ENCODE results near the gene HIVEP2.
A peak's percentile ranks its signal among the peaks of the same experiment; 100 is the strongest.

The HIVEP2 gene

DNA sequence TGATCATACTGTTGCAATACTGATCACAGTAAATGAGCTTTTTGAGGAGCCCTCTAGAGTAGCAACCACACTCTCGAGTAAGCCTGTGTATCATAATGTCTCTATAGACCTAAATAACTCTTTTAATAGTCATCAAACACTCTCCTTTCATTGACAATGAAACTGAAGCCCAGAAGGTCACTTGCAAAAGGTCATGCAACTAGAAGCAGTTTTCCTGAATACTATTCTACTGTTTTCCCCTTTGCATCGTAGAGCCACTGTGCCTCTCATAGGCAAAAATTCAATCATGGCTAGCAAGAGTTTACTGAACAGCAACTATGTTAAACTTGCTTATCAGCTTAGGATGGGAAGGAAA lies 105.3 kb downstream of the HIVEP2 start:
- DNase-seq, result no peak

DNA sequence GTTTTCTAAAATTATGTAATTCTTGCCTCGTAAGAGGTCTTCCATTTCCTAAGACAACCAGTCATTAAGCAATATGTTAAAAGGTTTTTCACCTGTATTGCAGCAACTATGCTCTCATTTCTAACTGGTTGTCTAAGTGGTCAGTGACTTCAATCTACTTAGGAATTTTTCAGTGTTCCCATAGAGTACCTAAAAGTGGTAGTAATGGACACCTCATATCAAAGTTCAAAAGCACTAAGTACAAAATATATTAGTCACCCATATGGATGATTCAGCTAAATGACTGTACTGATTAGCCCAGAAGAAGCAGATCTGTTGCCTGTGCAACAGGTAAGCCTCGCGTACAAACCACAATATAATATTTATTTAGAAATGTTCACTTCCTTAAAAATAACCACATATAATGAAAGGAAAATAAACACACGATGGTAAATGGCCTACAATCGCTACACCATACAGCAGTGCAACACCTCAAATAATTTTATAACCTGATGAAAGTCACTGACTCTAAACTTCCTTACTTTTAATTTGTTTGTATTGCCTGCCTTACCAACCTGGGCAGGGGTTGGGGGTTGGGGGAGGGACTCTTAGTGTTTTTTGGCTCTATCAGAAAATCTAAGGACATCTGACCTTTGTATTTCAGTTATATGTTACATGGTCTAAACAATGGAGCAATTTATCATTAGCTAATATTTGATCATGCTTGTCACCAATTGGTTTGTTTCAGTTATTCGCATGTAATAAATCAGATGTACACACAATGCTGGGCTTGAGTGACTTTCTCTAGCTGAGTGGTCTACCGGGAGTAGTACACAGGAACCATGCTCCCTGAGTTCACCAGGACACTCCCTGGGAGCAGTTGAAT lies 105.9 kb downstream of the HIVEP2 start:
- no peak for DNase-seq

DNA sequence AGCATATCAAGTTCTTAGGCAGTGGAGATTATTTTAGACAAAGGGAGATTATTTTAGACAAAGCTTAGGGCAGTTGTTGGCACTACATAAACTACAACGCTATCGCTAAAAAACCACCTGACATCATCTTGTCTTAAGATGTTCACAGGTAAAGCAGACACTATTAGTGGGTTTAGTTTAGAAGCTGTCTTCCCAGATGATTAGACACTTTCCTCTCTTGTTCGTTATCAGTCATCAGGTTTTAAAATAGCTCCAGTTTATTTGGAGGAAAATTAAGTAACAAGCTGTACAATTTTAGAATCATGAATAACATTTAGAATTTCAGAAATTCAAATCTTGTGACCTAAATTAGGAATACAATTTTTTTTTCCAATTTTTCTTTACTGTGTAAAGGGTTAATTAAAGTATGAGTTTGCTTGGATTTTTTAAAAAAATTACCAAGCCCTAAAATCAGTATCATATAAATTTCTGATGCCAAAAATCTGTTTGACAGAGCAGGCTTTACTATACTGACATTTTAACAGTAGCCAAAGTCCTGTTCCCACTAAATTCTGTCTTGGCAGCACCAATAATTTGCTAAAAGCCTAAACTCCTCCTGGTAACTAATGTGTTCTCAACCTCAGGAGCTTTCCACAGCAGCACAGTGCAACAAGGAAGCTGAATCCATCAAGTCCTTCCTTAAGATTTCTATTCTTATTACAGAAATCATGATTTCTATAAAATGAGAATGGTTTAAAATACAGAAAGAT lies 109.0 kb downstream of the HIVEP2 start:
- no peak for DNase-seq

GRCh38 chr6:142834853-142835252 lies 110.1 kb downstream of the HIVEP2 start:
- no peak for DNase-seq

DNA sequence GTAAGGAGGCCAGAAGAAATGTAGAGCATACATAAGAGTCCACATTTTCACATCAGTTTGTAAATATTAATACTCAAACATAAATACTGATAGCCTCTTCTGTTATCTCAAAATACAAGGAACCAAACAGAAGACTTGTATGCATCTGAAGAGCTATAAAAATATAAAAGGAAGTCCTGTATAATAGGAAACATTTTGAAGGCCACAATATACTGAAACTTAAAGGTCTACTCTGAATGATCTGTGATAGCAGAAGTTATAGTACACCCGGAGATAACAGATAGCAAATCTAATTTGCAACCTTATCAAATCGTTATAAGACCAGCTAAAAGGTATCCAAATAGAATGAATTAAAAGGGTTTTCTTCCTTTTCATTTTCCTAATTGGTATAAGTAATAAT lies 111.2 kb downstream of the HIVEP2 start:
- DNase-seq, result no peak

DNA sequence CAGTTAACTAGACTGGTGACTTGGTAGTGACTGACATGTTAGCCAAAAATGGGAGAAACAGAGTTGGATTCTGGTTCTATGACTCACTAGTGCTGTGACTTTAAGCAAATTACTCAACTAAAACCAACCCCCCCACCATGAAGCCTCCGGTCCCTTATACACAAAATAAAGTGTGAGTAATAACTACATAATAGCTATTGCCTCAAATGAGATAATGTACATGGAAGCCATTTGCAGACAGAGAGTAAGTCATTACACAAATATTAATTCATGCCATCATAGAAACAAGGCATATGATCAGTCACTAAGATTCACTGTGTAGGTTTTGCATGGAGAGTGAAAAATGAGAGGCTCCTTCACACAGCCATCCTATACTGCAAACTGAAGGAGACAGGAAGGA lies 111.9 kb downstream of the HIVEP2 start:
- DNase-seq, result peak in 1 of 2 experiments; percentile 61

DNA sequence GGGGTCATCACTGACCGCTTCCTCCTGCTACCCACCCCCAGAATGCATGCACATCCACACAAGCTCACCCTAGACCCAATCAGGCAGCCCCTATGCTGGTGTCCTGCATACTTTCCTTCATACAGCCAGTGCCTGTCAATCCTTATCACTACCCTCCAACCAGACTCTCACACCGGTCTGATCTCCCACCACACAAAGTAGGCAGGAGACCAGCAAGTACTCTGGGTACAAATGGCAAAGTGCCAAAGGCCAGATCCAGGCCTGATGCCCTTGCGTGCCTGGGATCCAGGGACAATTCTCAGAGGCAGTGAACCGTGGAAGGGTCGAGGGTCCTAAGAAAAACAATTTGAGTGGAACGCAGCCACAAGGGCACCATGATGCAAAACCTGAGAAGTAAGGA lies 114.2 kb downstream of the HIVEP2 start:
- DNase-seq, result no peak

DNA sequence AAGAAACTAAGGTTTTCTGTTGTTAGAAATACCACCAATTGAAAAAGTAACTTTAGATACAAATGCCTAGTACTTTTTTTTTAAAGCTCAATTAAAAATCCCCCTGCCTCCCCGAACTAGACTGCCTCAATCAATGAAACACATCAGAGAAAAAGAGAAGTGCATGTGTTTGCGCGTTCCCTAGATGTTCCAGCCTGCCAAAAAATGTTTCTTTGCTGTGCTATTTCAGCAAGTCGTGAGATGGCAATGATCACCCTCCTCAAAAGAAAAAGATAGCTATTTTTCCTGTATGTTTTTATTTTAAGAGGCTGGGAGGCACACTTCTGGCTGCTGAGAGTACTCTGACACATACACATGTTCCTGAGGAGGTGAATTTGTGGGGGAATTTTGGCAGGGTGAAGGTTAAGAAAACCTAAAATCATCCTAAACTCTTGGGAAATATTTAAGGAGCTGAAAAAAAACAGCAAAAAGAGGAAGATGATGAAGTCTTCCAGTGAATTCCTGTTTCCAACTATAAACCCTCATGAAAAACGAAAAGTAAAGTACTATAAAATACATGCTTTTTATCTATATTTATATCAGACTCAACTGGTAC lies 114.8 kb downstream of the HIVEP2 start:
- DNase-seq, result no peak

- no peak for DNase-seq
These were observed 115.4 kb downstream of the HIVEP2 start for GRCh38 chr6:142829556-142829955.

- no peak for DNase-seq
These were observed 117.0 kb downstream of the HIVEP2 start for GRCh38 chr6:142827991-142828390.

- DNase-seq, result no peak
These were observed 117.6 kb downstream of the HIVEP2 start for GRCh38 chr6:142827369-142827768.

DNA sequence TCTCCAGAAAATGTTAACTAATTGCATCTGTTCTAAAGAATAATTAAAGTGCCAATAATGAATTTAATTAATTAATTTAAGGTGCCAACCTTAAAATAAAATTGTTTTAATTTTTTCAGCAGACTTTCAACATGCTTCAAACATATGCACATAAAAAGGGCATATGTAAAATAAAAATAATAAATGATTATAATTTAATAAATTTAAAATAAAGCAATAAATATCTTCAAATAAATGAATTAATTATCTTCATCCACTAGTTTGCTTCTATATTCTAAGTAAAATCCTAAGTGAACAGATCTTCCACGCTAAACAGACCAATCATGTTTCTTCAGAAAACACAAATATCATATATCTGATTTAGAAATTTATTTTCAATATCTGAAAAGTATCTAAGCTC lies 119.2 kb downstream of the HIVEP2 start:
- no peak for DNase-seq

- DNase-seq, result no peak
These were observed 120.5 kb downstream of the HIVEP2 start for GRCh38 chr6:142824426-142824825.

- DNase-seq, result no peak
These were observed 121.6 kb downstream of the HIVEP2 start for GRCh38 chr6:142823256-142823902.

DNA sequence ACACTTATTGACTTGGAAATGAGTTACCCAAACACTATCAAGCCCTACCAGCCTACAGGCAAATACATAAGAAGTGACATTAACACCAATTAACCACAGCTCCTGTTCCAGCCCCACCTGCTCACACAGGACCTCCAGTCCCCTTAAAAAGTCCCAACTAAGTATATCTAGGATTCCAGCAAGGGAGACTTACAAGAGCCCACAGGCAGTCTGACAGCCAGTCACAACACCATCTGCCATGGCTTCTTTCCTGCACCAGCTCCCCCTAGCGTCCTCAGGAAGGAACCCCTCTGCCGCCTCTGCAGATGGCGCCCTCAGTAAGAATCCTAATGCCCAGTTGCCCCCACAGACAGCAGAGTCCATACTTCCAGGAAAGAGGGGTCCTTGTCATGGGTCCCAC lies 122.1 kb downstream of the HIVEP2 start:
- peak in 1 of 2 experiments; percentile 22 for DNase-seq

- no peak for DNase-seq
These were observed 122.6 kb downstream of the HIVEP2 start for GRCh38 chr6:142822383-142822782.

- DNase-seq, result no peak
These were observed 123.1 kb downstream of the HIVEP2 start for GRCh38 chr6:142821860-142822259.

DNA sequence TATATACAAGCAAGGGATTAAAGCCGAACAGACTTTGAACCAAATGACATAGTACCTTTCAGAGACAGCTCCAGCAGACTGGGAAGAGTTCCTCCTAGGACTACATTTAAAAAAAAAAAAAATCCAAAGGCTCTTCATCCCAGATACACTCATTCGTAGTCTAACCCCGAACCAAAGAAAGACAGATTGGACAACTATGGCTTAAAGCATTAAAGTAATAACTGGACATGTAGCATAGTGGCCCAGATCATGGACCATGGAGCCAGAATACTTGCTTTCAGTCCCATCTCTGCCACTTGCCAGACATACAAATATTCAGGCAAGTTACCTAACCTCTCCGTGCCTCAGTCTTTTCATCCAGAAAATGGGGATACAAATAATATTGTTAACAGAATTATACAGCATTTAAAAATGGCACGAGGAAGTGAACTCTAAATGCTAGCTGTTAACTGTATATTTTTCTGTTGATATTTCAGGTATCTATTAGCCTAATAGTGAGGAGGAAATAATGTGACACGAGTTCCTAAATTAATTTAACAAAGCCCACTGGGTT lies 123.7 kb downstream of the HIVEP2 start:
- DNase-seq, result no peak

DNA sequence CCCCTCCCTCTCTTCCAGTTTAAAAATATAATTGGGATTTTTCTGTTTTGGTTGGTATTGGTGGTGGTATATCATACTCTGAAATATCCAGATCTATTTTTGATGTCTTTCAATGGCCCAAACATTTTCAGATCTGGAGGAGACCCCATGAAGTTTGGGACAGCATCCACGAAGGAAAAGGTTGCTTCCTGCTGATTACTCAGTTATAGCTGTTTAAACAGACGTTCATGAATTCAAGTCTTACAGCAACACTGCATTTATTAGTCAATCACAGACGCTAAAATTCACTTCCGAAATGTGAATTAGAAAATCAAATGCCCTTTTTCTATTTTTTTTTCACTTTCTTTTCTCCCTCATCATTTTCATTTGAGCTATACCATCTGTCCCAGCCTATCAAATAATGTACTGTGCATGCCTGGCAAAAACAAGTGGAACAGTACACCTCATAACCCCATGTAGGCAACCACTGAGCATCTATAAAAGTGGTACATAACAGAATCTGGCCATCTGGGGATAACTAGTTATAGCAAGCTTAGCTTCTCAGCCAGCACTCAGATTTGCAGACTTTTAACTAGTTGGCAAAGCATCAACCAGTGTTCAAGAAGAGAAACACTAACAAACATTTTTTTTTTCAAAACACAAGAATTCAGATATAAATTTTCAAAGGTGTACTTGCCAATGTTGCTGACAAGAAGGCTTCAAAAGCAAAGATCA lies 124.5 kb downstream of the HIVEP2 start:
- no peak for DNase-seq

DNA sequence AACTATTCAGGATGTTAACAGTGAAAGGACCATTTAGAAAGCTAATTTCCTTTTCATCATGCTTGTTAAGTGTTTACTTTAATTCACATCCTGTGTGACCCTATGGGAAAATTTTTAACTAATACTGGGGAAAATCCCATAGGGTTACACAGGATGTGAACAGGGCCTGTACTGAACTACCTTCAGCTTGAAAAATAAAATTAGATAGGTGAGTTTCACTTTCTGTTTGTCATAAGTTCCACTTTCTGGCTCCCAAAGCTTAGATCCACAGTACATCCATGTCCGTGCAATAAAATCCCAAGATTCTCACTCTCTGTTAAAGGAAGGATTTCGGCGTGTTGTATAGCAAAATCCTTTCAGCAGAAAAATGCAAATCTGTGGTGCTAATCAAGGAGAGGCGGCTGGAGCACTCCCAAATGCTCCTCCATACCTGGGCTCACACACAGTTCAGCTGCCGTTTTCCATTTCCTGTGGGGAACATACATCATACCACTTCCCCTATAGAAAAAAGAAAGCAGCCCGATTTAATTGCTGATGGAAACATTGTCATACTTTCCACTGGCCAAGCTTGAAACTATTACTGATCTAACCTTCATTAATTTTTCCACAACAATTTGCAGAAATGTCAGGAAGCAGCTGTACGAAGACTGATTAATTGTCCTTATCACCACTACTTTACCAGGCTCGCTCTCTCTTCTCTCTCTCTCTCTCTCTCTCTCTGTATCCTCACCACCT lies 125.2 kb downstream of the HIVEP2 start:
- peak in 1 of 2 experiments; percentile 65 for DNase-seq

DNA sequence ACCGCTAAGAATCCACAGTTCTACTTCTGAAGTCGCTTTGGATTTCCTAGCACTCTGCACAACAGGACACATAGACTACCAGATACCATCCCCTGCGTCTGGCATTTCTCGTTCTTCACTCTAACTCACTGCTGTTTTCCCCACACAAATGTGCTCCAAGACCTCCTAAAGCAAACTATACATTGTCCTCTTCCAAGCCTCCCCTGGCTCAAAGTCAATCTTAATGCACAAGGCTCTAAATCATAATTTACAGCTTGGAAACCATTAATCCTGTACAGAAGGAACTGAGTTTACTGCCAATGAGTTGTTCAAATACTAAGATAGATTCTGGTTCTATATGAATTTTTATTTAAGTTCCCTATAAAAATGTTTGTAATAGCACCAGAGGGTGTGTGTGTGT lies 128.5 kb downstream of the HIVEP2 start:
- no peak for DNase-seq

DNA sequence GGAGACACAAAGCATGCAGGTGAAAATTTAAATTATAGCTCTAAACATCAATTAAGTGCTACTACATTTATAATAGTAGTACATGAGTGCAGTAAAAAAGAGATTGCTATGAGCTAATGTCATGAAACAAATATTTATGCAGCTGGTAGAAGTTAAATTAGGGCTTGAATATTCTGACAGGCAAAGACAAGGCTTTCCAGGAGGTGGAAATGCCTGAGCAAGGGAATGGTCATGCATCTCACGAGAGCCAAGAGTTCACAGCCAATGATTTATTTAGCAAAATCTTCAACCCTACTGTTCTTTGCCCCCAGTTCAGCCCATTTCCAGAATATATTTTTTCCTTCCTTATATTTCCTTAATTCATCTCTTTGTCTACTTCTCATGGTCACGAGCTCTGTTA lies 128.9 kb downstream of the HIVEP2 start:
- DNase-seq, result no peak
